Naive thymus-derived CD8-positive, alpha-beta T cell (primary cell): ENCODE data around the gene CENATAC. TPM values are rescaled to one million over a fixed set of nuclear protein-coding genes. Genes with fewer than 3 reads are reported as not detected.
"Not testable (repeated sequence)": the region's sequence is repeated elsewhere in the genome, so short reads cannot be mapped to it uniquely, and the experiment has no call there.

Experiments used
- ATAC-seq, 2 donors: fragments of 150-1000 bp; cut with Tn5 transposase in 1 of 2; sonication (Bioruptor Pico), chemical (Tn5 transposase) in 1 of 2; 1 replicate in 1 of 2; 2 replicates in 1 of 2; pipeline ENCODE4 v1.10.0; 2021; ENCODE audit warnings: mild to moderate bottlenecking in 2 of 2, moderate library complexity in 2 of 2
- POLR2A ChIA-PET: fragments of 350-600 bp; sonication (Branson Sonifier 250); formaldehyde crosslinking; loops from one replicate; lab custom pipeline; 2021; ENCODE audit warnings: antibody characterized with exemption; lab: Charles Lee
- DNase-seq, 10 donors: peaks; one replicate each; pipeline versions ENCODE4 v3.0.0 to v3.0.0-alpha.2; 2020 to 2022
- H3K27ac Mint-ChIP-seq, 10 donors: one replicate each; pipeline ENCODE4 v1.8.0; 2020 to 2022; ENCODE audit warnings: mild to moderate bottlenecking in 10 of 10, mixed read lengths in 10 of 10, moderate library complexity in 4 of 10, inconsistent platforms in 1 of 10
- H3K27me3 Mint-ChIP-seq, 5 donors: one replicate each; pipeline ENCODE4 v1.8.0; 2021 to 2022; ENCODE audit warnings: mixed read lengths in 5 of 5
- H3K36me3 Mint-ChIP-seq, 3 donors: one replicate each; pipeline ENCODE4 v1.8.0; 2020 to 2022; ENCODE audit warnings: mixed read lengths in 3 of 3, mild to moderate bottlenecking in 2 of 3, inconsistent platforms in 1 of 3
- H3K4me1 Mint-ChIP-seq, 4 donors: one replicate each; pipeline ENCODE4 v1.8.0; 2021 to 2022; ENCODE audit warnings: mixed read lengths in 4 of 4
- H3K4me3 Mint-ChIP-seq, 10 donors: one replicate each; pipeline ENCODE4 v1.8.0; 2020 to 2022; ENCODE audit warnings: mild to moderate bottlenecking in 10 of 10, mixed read lengths in 10 of 10, moderate library complexity in 6 of 10, inconsistent platforms in 1 of 10
- H3K9me3 Mint-ChIP-seq, 9 donors: one replicate each; pipeline ENCODE4 v1.8.0; 2020 to 2022; ENCODE audit warnings: mixed read lengths in 9 of 9, mild to moderate bottlenecking in 3 of 9, inconsistent platforms in 1 of 9, moderate library complexity in 1 of 9
- polyA plus RNA-seq, 3 donors: library from polyadenylated mRNA; unstranded; fragments of 300-500 nt; fragmentation: Illumina TruSeq; gene quantifications; one replicate each; pipeline ENCODE4 v1.2.3, GENCODE V29; 2021
- total RNA-seq, 8 experiments: library from RNA in 2 of 8; stranded (reverse) in 2 of 8; gene quantifications; one replicate each; pipeline ENCODE4 v1.2.3 and lab custom pipeline; 2021 to 2026

Gene CENATAC
- total and polyA plus RNA-seq, 5 experiments from 2014 or later: 6.1 to 144 (median 9.1) TPM

DNA sequence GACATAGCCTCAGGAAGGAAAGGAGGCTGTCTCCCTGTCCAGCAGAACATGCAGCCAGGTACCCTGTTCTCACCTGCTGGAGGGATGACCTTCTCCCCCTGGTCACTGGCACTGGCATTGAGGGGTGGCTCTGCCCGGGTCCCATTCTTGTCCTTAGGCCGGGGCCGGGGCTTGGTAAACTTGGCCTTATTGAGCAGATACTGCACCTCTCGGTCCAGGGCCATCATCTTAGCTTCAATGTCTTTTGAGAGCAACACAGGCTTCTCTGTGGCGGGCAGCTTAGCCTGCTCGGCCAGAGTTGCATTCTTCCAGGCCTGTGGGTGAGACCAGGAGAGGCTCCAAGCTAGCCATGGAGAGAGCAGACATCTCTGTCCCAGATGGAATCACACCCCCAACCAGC, 48.6 kb downstream of the CENATAC start:
- POLR2A ChIA-PET: interaction anchor here (0.9 to 2.5 kb wide), 2 partner anchors 10 to 28 kb away, joined by 3 to 6 read pairs; partner anchors contain the start of genes HYOU1 and TRAPPC4
- no peak overlapping the region for H3K4me3 Mint-ChIP-seq
- ATAC-seq: no peak
- H3K27ac Mint-ChIP-seq: no peak overlapping the region
- H3K9me3 Mint-ChIP-seq: no peaks in the 10 kb centered on the region
- no peaks in the 10 kb centered on the region for H3K27me3 Mint-ChIP-seq
- H3K36me3 Mint-ChIP-seq: peaks cover 0 to 67% (median 28%) of the 10 kb centered on the region in 3 donors
- no peak for DNase-seq
- no peaks in the 10 kb centered on the region for H3K4me1 Mint-ChIP-seq

DNA sequence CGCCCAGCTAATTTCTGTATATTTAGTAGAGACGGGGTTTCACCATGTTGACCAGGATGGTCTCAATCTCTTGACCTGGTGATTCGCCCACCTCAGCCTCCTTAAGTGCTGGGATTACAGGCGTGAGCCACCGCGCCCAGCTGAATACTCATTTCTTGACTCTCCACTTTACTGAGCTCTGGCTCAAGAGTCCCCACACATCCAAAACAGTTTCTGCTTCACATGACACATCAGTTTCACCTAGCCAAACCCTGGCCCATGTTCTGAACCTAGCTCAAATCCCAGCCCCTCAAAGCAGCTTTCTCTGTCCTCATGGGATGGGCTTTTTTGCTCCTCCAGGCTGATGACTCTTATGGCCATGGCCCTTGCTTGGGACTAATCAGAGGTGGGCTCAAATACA, 49.3 kb downstream of the CENATAC start:
- peak overlapping the region in 1 of 10 donors; percentile 4 for H3K27ac Mint-ChIP-seq
- H3K36me3 Mint-ChIP-seq: peaks cover 0 to 73% (median 29%) of the 10 kb centered on the region in 3 donors
- POLR2A ChIA-PET: interaction anchor here (0.6 to 2.5 kb wide), 3 partner anchors 10 to 29 kb away, joined by 3 to 6 read pairs (median 3); partner anchors contain the start of genes HYOU1 and TRAPPC4

GRCh38 chr11:119048644-119049043, 50.7 kb downstream of the CENATAC start:
- ATAC-seq (no peak), DNase-seq (no peak)
- no peaks in the 10 kb centered on the region for H3K9me3 Mint-ChIP-seq
- peaks cover 4 to 86% (median 36%) of the 10 kb centered on the region in 3 donors for H3K36me3 Mint-ChIP-seq
- no peak overlapping the region for H3K4me3 Mint-ChIP-seq
- H3K27me3 Mint-ChIP-seq: no peaks in the 10 kb centered on the region
- POLR2A ChIA-PET: interaction anchor here (0.6 to 2.5 kb wide), 3 partner anchors 8 to 19 kb away, joined by 3 to 6 read pairs (median 4); partner anchors contain the start of genes HYOU1 and VPS11
- H3K4me1 Mint-ChIP-seq: peaks cover 0 to 8% (median 1%) of the 10 kb centered on the region in 4 donors
- H3K27ac Mint-ChIP-seq: peak overlapping the region in 2 of 10 donors; percentile 35 to 77

More for the DNA sequence above, 49.3 kb downstream of the CENATAC start:
- no peaks in the 10 kb centered on the region for H3K9me3 Mint-ChIP-seq
- DNase-seq (no peak), ATAC-seq (no peak)
- no peaks in the 10 kb centered on the region for H3K4me1 Mint-ChIP-seq
- H3K27me3 Mint-ChIP-seq: no peaks in the 10 kb centered on the region
- peak overlapping the region in 1 of 10 donors; percentile 34 for H3K4me3 Mint-ChIP-seq

DNA sequence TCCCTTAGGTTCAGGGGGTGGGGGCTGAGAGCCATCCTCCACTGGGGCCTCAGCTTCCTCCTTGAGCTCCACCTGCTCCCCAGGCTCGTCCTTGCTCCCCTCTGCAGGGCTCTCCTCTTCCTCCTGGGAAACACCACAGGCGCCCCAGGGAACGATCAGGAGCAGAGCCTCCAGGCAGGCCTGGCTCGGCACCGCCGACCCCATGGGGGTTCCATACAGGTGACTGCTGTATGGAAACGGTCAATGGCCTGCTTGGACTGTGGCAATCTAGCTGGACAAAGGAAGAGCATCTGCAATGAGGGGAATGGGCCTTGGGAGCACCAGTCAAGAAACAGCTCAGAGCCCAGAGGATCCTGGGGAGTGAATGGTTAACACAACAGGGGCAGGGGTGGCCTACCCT, 51.1 kb downstream of the CENATAC start:
- Mint-ChIP-seq H3K9me3 (no peaks in the 10 kb centered on the region), H3K4me3 (no peak overlapping the region), H3K36me3 (peaks cover 4 to 91% (median 36%) of the 10 kb centered on the region in 3 donors), H3K27ac (no peak overlapping the region), H3K4me1 (peaks cover 0 to 8% (median 1%) of the 10 kb centered on the region in 4 donors), H3K27me3 (no peaks in the 10 kb centered on the region)
- ATAC-seq (no peak), DNase-seq (no peak)
- POLR2A ChIA-PET: interaction anchor here (0.6 to 2.5 kb wide), 2 partner anchors 8 to 14 kb away, joined by 3 to 6 read pairs; partner anchors contain the start of gene HYOU1

- no peaks in the 10 kb centered on the region for H3K9me3 Mint-ChIP-seq
- H3K27me3 Mint-ChIP-seq: no peaks in the 10 kb centered on the region
- ATAC-seq (no peak), DNase-seq (no peak)
- peaks cover 4 to 85% (median 37%) of the 10 kb centered on the region in 3 donors for H3K36me3 Mint-ChIP-seq
- peaks cover 13 to 24% (median 18%) of the 10 kb centered on the region in 4 donors for H3K4me1 Mint-ChIP-seq
- H3K4me3 Mint-ChIP-seq: no peak overlapping the region
- POLR2A ChIA-PET: interaction anchor here (0.5 to 1.6 kb wide), 6 partner anchors 16 to 219 kb away, joined by 3 to 6 read pairs (median 4); partner anchors contain the start of genes HINFP, RPS25, TRAPPC4 and VPS11
- peak overlapping the region in 1 of 10 donors; percentile 44 for H3K27ac Mint-ChIP-seq
These were observed 53.7 kb downstream of the CENATAC start for GRCh38 chr11:119051440-119052162.

DNA sequence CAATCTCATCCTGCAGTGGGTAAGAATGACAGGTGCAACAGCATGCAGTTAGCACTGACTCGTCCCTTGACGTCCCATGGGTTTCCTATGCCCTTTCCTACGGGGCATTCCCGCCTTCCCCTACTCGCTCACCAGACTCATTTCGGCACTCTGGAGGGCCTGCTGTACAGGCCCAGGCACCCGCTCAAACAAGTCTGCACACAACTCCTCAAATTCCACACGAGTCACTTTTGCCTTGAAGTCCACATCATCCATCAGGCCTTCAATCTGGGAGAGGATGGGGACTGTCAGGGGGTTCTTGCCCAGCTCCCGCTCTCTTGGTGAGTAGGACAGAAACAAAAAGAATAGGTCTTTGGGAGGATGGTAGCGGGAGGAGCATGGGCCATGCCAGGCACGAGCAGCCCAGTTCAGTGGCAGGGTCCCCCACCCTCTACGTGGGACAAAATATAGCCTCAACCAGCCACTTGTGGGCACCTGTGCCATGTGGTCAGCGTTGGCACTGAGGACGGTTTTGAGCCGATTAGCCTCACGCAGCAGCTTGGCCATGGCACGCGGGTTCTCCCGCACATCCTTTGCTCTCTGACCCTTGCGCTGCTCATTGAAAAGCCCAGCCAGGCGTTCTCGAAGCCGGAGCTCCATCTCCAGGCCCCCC, 54.4 kb downstream of the CENATAC start:
- DNase-seq (no peak), ATAC-seq (no peak)
- H3K27me3 Mint-ChIP-seq: no peaks in the 10 kb centered on the region
- peak overlapping the region in 1 of 10 donors; percentile 62 for H3K27ac Mint-ChIP-seq
- peaks cover 15 to 26% (median 23%) of the 10 kb centered on the region in 4 donors for H3K4me1 Mint-ChIP-seq
- POLR2A ChIA-PET: no interaction called here
- H3K9me3 Mint-ChIP-seq: no peaks in the 10 kb centered on the region
- no peak overlapping the region for H3K4me3 Mint-ChIP-seq
- H3K36me3 Mint-ChIP-seq: peaks cover 4 to 79% (median 35%) of the 10 kb centered on the region in 3 donors

- Mint-ChIP-seq H3K4me3 (peak overlapping the region in 6 of 10 donors; percentile 12 to 99 (median 42)), H3K36me3 (peaks cover 4 to 61% (median 23%) of the 10 kb centered on the region in 3 donors), H3K9me3 (no peaks in the 10 kb centered on the region), H3K4me1 (peaks cover 18 to 38% (median 36%) of the 10 kb centered on the region in 4 donors), H3K27me3 (no peaks in the 10 kb centered on the region), H3K27ac (peak overlapping the region in 2 of 10 donors; percentile 40 to 56)
- no peak for ATAC-seq
- DNase-seq: no peak
- POLR2A ChIA-PET: interaction anchor here (0.8 to 3.0 kb wide), 3 partner anchors 14 to 35 kb away, joined by 4 to 20 read pairs (median 5); partner anchors contain the start of genes RPS25 and TRAPPC4
These were observed 56.5 kb downstream of the CENATAC start for GRCh38 chr11:119054418-119054817.

- Mint-ChIP-seq H3K27ac (peak overlapping the region; percentile 72 to 97 (median 88)), H3K4me3 (peak overlapping the region; percentile 81 to 99 (median 88)), H3K9me3 (no peaks in the 10 kb centered on the region), H3K4me1 (peaks cover 18 to 42% (median 36%) of the 10 kb centered on the region in 4 donors), H3K36me3 (peaks cover 4 to 52% (median 17%) of the 10 kb centered on the region in 3 donors), H3K27me3 (no peaks in the 10 kb centered on the region)
- POLR2A ChIA-PET: interaction anchor here (0.8 to 4.0 kb wide), 12 partner anchors 8 to 617 kb away, joined by 3 to 45 read pairs (median 6); partner anchors contain the start of genes C2CD2L, CENATAC, DPAGT1 and RPS25
- peak in 3 of 10 donors; percentile 9 to 12 (median 11) for DNase-seq
- no peak for ATAC-seq
These were observed 58.0 kb downstream of the CENATAC start for GRCh38 chr11:119055901-119056300.

DNA sequence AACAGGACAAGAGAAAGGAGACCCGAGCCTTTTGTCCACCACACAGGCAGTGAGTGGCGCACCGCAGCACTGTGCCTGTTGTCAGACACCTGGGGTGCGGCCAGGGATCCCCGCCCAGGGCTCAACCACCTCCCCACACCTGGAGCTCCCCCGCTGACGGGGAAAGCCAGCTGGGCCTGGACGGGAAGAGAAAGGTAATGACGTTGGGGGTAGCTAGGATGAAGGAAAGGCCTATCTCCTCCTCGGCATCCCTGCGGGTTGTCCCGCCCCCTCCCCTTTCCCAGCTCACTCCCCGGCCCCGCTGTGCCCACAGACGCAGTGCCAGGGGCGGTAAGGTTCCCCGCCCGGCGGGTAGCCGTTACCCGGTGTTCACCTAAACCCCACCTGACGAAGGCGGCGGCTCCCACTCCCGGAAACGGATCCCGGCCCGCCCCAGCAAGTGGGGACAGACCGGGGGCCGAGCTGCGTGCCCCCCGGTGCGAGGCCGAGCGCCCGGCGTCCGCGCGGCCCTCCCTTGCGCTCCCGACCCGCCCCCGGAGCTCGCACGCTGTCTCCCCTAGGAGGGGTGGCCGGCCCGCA, 58.6 kb downstream of the CENATAC start:
- Mint-ChIP-seq H3K27me3 (no peaks in the 10 kb centered on the region), H3K27ac (peak overlapping the region; percentile 93 to 99 (median 97)), H3K4me1 (peaks cover 18 to 43% (median 36%) of the 10 kb centered on the region in 4 donors), H3K9me3 (no peaks in the 10 kb centered on the region), H3K4me3 (peak overlapping the region; percentile 91 to 99 (median 96)), H3K36me3 (peaks cover 4 to 51% (median 12%) of the 10 kb centered on the region in 3 donors)
- POLR2A ChIA-PET: interaction anchor here (0.6 to 4.0 kb wide), 14 partner anchors 9 to 618 kb away, joined by 3 to 45 read pairs (median 6); partner anchors contain the start of genes C2CD2L, CENATAC, DPAGT1 and HINFP
- ATAC-seq (peak; percentile 8 to 9), DNase-seq (peak; percentile 15 to 70 (median 41))

DNA sequence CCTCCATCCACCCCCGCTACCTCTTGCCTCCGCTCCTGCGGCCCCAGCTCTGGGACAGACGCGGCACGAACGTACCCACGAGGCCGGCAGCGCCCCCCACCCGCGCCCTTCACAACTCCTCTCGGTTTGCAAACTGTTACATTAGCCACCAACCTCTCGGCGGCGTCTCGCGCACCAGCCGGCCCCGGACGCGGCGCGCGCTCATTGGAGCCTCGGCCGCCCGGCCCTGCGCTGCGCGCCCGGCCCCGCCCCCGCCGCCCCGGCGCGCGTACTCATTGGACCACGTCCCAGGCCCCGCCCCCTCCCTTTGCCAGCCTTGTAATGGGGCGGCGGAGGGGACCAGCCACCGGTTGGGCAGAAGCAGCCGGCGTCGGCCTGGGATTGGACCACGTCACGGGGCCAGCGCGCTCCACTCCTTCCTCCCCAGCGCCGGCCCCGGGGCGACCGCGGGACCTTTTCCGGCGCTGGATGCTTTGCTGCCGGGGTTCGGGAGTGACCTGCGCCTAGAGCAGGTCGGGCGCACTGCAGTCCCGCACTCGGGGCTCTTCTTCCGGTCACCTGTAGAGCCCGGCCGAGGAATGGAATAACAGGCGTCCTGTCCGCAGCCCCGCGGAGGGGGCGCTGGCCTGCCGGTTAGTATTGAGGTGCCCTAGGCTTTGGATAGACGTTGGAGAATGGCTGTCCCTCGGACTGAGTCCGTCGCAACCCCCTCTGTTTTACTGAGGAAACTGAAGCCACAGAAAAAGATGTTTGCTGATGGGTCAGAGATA, 59.2 kb downstream of the CENATAC start, which contains the start of gene HYOU1:
TSS of gene HYOU1 (minus strand) at position 206 of the 770 bp plus-strand sequence. CDS start 1,045 bp downstream, outside the sequence.
- Mint-ChIP-seq H3K4me3 (peak within 1 kb of the TSS; percentile 91 to 99 (median 96)), H3K36me3 (peaks cover 4 to 45% (median 11%) of the 10 kb centered on the region in 3 donors), H3K4me1 (peaks cover 18 to 47% (median 36%) of the 10 kb centered on the region in 4 donors), H3K27ac (peak within 1 kb of the TSS; percentile 93 to 99 (median 97)), H3K9me3 (no peaks in the 10 kb centered on the region), H3K27me3 (no peaks in the 10 kb centered on the region)
- DNase-seq: peak; percentile 92 to 100 (median 98)
- peak; percentile 90 to 93 for ATAC-seq
- POLR2A ChIA-PET: interaction anchor here (0.5 to 4.0 kb wide), 18 partner anchors 9 to 618 kb away, joined by 3 to 45 read pairs (median 6); partner anchors contain the start of genes CENATAC, DPAGT1, HINFP and RPS25

DNA sequence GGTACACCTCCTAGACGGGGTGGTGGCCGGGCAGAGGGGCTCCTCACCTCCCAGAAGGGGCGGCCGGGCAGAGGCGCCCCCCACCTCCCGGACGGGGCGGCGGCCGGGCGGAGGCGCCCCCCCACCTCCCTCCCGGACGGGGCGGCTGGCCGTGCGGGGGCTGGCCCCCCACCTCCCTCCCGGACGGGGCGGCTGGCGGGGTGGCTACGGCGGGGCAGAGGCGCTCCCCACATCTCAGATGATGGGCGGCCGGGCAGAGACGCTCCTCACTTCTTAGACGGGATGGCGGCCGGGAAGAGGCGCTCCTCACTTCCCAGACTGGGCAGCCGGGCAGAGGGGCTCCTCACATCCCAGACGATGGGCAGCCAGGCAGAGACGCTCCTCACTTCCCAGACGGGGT, 61.2 kb downstream of the CENATAC start:
- H3K27me3 Mint-ChIP-seq, ATAC-seq, H3K9me3 Mint-ChIP-seq, H3K27ac Mint-ChIP-seq, H3K4me3 Mint-ChIP-seq, DNase-seq: not testable (repeated sequence)
- H3K4me1 Mint-ChIP-seq: peaks cover 17 to 45% (median 36%) of the 10 kb centered on the region in 4 donors
- POLR2A ChIA-PET: interaction anchor here (0.6 kb wide), 1 partner anchor 9 kb away, joined by 5 read pairs; no protein-coding TSS in a partner anchor
- H3K36me3 Mint-ChIP-seq: peaks cover 0 to 32% (median 4%) of the 10 kb centered on the region in 3 donors
